Activated CD4-positive, alpha-beta T cell treated with anti-CD3 and anti-CD28 coated beads for 1 hour (primary cell): ENCODE data around the gene ART4.

Source experiments
- DNase-seq: peaks from one replicate; pipeline ENCODE4 v3.0.0-alpha.2; 2020

Gene ART4, protein sequence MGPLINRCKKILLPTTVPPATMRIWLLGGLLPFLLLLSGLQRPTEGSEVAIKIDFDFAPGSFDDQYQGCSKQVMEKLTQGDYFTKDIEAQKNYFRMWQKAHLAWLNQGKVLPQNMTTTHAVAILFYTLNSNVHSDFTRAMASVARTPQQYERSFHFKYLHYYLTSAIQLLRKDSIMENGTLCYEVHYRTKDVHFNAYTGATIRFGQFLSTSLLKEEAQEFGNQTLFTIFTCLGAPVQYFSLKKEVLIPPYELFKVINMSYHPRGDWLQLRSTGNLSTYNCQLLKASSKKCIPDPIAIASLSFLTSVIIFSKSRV

DNA sequence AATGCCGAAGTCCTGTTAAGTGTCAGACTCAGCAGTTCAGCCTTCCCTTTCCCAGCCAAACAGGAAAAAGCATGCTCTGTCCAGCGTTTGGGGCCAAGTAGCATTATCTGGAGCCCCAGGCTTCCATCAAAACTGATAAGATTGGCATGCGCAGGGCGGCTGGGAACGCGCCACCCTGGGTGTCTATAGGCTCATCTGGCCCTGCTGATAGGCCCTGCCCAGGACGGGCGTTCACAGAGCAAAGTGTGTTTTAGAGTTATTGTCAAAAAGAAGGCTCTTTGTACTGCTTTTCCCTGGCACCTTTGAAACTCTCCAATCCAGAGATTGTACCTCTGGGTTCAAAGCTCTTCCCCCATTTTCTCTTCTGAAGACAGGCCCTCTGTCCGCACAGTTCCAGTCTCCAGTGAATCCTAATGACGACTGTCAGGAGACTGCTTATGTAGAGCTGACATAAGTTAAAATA is at the start of gene ART4:
Gene ART4, minus strand, starts transcription at position 102 of the 463 bp plus-strand sequence. CDS start 413 bp downstream, outside the sequence.
- no peak for DNase-seq

DNA sequence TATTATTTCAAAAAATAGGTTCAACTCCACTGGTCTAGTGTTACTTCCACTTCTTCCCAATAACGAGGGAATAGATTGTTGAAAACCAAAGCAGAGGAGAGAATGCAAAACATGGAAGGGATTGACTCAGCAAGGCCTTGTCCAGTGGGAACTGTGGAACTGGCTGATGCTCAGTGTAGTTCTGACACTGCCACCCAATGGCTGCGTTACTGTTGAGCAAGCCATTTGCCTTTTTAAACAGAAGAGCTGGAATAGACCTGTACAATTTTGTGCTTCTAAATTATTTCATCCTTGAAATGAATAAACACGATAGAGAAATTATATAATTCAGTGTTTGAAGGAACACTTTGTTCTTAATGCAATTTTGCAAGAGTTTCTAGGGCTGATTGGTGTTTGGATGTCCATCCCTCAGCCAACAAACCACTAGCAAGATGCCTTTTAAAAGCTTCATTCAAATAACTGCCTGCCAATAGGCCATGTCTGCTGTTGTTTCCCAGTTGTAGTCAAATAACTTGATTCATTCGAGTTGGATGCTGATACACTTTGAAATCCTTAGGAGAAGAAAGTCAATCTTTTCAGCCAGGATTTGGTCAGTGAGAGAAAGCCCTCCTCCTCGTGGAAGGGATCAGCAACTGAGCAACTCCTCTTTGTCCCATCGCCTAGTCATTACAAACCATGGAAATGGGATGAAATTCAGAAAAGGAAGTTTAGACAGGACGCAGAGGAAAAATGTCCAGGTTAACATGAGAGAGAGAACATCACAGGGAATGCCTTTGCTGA is 49.6 kb upstream of the ART4 start:
- DNase-seq: no peak

DNA sequence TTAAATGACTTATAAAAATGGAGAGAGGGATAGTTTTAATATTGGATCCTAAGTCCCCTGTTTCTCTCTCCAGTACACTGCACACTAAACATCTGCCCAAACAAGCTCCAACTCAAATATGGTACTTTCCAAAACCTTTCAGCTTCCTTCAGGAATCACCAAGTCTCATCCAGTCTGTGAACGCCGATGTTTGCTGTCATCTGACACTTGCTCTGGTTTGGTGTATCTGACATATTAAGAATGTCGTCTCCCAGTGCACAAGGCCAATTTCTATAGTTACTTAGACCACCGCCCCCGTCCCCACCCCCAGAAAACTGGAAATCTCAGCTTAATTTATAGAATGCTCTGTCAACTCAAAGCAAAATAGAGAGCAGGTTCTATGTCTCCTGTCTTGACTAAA is 47.4 kb upstream of the ART4 start:
- no peak for DNase-seq

DNA sequence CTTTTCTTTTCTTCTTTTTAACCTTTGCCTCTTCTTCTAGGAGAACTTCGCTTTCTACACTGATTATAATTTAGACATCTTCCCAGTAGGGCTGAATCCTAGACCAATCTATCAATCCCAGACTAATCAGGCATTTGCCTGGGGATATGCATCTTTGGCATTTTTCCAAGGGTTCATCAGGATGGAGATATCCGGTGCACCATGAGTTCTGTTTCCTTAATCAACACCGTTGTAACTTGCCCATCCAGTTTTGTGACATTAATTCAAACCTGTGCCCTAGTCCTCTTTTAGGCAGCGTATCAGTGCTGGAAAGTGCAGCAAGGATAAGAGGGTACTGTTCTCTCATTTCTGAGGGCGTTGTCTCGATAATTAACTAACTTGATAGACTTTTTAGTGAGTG is 42.9 kb upstream of the ART4 start:
- DNase-seq: no peak

DNA sequence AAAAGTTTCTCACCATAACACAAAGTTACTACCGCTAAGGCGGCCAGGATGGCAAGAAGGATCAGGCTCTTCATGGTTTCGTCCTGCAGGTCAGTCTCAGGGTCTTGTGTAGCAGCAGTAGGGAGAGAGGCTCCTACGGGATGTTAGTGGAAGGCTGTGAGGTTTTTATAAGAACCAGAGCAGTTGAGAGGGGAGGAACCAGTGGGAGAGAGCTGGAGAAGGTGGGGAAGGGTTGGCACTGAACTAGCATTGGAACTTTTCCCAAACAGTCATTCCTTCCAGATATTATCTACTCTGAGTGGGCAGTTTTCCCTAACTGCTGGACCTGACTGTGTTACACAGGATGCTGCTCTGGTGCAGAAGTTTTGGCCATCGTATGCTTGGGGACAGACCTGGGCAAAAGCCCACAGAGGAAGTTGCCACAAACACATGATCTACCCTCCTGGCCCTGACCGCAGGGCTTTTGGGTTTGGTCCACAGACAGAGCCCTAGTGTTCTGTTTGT is 42.4 kb upstream of the ART4 start, which contains the start of gene MGP:
Gene MGP, minus strand, starts transcription at position 137 of the 504 bp plus-strand sequence. Its CDS starts 63 bp downstream, at position 74.
- no peak for DNase-seq

DNA sequence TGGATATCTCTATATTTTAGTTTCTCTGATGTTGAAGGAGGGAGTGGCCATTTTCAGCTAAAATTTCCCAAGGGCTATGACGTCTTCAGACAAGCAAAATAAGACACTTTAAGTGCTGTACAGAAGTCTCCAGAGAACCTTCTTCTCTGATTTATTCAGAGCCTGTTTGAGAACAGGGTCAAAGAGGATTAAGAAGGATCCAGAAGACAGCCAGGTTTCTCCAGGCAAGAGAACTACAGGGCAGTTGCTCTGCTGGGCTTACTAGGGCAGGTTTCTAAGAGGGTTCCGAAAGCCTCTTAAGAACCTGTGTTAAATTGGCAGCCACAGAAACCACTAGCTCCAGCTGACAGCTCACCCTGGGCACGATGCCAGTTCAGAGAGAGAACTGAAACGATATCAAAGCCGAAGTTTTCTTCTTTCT is 41.1 kb upstream of the ART4 start:
- peak; percentile 73 for DNase-seq

DNA sequence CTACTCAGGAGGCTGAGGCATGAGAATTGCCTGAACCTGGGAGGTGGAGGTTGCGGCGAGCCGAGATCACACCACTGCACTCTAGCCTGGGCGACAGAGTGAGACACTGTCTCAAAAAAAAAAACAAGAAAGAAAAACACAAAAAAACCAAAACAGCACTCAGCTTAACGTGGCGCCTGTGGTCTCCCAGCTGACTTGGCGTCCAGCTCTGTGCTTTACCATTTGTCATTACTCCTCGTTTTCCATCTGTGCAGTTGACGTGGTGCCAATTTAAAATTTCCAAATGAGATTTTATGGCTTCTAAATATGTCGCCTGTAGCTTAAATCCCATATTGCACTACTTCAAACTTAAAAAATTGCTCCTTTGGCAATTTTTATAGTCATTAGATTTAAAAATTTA is 40.4 kb upstream of the ART4 start:
- no peak for DNase-seq

DNA sequence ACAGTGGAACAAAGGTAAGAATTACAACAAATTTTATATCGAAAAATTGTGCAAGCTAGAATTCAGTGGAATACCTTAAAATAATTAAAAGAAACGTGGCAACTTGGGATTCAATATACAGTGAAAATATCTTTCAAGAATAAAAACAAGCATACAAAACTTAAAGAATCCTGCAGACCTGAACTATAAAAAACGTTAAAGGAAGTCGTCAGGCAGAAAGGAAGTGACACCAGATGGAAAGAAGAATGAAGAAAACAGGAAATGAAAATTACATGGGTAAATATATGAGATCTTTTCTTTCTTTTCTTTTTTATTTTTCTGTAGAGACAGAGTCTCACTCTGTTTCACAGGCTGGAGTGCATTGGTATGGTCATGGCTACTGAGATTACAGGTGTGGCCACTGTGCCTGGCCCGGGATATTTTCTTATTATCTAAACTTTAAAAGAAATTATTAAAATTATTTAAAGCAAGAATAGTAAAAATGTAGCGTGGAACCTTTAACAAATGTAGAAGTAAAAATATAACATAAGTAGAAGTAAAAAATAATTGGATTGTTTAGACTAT is 37.6 kb upstream of the ART4 start:
- DNase-seq: no peak

DNA sequence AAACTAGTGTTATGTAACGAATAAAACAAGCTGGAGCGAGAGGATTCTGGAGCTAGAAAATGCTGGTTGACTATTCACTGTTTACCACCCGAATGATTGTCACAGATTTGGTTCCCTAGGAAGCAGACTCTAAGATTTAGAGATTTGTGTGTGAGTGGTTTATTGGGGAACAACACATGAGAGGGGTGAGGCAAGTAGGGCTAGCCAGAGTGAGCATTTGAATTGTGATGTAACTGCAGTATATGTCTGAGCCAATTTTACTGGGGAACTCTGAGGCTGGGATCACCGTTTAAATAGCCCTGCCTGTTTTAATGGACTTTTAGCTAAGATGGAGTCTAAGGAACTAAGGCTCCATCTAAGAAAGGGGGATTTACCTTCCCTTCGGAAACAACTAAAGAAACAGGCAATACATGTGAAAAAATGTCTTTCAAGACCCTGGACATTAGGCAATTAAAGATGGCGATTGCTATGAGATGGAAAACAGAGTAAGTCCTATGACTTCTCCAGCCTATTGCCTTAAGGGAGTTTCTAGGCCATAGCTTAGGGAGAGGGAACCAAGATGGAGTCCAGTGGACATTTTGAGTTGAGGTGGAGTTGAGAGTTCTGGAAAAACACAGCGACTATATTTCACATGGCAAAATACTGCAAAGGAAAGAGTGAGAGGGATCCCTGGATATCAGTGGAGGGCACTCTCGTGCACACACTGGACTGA is 36.1 kb upstream of the ART4 start:
- no peak for DNase-seq

DNA sequence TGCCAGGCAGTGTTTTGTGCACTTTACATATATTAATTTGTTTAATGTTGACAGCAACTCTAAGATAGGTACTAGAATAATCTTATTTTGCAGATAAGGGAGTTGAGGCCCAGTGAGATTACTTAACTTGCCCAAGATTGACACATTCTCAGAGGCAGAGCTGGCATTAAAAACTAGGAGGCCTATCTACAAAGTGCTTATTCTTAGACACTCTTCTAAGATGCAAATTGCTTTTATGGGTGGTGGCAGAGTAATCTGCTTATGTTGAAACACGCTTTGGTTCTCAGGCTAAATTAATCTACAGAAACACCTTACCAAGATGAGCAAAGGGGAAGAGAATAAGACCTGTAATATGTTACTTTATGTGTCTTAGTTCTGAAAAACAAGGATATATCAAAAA is 35.2 kb upstream of the ART4 start:
- DNase-seq: no peak

DNA sequence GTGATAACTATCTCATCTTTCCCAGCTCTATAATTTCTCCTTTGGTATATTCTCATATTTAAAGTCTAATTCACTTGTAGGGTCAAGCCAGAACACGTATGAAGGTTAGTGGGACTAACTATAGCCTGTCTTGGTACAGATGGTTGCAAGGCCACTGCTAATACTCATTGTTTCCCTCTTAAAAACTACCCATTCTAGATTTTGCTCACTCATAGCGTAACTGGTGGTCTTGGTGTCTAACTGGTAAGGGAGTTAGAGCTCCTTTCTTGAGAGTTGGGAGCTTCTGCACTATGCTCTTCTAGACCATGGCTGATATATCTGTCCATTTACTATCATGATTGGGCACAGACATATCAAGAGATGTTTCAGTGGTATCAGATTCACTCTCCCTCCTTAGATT is 33.5 kb upstream of the ART4 start:
- no peak for DNase-seq

DNA sequence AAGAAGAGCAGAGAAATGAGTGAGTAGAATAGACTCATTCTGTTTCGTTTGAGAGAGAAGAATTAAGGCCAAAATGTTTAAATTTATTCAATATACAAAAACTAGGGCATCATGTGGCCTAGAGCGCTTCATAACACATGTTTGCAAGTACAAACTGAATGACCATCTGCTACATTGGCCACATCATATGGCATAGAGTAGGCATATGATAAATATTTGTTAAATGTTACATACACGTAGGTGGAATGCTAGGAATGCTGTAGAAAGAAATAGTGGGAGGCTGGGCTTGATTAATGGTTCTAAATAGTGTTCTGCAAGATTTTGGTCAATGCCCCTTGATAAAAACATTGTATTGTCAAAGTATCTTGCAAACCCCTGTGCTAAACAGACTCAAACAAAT is 31.6 kb upstream of the ART4 start:
- DNase-seq: no peak

DNA sequence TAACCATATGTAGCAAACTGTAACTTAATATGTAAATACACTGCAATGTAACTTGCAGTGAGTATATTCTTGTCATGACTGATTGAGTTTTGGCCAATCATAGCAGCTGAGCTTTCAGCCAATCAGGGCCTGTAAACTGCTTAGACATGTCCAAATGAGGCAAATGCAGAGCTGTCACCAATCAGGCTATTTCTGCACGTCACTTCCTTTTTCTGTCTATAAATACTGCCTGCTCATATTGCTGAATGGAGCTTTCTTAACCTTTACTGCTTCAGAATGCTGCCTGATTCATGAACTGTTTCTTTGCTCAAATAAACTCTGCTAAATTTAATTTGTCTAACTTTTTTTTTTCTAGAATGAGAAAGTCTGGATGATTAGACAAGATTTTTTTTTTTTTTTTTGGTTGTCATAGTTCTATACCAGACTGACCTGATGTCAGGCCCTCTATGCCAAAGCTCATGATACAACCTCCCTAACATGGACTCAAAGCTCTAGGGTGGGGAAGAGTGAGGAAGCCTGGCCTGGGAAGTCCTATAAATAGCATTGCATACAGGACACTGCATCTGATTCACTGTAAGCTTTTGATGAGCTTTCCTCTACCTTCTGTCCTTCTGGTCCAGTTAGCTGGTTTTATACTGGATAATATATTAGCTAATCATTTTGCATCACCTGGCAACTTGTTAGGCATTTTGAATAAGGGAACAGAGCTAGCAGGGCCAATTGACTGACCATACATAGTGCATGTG is 30.3 kb upstream of the ART4 start:
- no peak for DNase-seq

DNA sequence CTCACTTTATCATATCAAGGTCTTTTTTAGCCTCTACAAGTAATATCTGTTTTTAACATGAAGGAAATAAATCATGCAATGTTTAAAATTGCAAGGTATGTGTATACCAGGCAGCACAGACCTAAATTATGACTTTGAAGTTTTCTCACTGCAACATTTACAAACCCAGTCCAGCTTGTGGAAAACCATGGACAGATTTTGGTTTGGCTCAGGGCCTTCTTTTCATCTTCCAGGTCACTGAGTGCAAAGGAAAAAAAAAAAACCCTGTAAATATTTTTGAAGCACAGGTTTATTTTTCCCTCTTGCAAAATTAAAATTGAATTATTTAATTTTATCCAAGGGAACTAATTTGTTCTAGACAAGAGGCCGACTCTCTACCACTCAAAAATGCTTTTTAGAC is 28.6 kb upstream of the ART4 start:
- no peak for DNase-seq

DNA sequence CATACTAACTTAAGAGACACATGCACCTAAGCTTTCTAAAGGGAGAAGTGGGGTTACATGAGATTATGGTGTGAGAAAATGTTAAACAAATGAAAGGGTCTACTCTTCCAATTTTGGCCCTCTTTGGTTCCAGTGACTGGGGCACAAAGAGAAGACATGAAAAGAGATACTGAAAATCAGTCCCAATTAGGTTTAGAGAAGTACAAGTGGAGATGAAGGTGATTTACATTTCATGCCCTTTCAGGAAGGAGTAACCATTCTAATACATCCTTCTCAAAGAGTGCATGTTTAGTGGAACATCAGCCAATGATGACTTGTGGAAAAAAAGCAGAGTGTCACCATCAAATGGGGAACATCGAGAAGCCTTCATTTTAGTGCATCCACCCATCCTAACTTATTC is 27.9 kb upstream of the ART4 start:
- no peak for DNase-seq

DNA sequence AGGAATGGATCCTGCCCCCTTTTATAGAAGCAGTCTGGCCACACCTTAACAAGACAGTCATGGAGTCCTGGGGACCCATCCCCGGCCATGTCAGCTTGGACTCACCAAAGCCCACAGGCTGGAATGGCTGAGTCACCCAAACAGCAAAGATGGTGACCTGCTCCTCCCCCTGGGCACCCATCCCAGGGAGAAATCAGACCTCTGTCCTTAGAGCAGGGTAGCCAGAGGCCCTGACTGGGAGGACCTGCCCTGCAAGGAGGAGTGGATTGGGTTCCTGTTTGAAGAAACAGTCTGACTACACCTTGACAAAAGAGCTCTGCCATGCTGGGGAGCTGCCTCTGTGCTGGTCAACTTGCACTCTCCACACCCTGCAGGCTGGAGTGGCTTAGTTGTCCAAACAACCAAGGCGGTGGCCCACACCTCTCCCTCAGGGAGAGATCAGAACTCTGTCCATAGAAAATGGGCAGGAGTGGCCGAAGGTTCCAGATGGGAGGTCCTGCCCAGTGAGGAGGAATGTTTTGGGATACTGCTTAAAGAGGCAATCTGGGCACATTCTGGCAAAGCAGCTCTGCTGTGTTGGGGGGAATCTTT is 25.7 kb upstream of the ART4 start:
- DNase-seq: no peak

DNA sequence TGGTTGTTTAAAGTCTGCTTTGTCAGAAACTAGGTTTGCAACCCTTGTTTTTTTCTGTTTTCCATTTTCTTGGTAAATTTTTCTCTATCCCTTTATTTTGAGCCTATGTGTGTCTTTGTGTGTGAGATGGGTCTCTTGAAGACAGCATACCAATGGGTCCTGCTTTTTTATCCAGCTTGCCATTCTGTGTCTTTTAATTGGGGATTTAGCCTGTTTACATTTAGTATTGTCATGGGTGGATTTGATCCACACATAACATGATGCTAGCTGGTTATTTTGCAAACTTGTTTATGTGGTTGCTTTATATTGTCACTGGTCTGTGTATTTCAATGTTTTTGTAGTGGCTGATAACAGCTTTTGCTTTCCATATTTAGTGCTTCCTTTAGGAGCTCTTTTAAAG is 17.2 kb upstream of the ART4 start:
- DNase-seq: no peak

DNA sequence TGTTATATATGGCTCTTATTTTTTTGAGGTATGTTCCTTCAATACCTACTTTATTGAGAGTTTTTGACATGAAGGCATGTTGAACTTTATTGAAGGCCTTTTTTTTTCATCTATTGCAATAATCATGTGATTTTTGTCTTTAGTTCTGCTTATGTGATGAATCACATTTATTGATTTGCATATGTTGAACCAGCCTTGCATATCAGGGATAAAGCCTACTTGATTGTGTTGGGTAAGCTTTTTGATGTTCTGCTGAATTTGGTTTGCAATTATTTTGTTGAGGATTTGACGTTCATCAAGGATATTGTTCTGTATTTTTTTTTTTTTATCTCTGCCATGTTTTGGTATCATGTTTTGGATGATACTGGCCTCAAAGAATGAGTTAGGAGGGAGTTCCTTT is 15.2 kb upstream of the ART4 start:
- DNase-seq: no peak

DNA sequence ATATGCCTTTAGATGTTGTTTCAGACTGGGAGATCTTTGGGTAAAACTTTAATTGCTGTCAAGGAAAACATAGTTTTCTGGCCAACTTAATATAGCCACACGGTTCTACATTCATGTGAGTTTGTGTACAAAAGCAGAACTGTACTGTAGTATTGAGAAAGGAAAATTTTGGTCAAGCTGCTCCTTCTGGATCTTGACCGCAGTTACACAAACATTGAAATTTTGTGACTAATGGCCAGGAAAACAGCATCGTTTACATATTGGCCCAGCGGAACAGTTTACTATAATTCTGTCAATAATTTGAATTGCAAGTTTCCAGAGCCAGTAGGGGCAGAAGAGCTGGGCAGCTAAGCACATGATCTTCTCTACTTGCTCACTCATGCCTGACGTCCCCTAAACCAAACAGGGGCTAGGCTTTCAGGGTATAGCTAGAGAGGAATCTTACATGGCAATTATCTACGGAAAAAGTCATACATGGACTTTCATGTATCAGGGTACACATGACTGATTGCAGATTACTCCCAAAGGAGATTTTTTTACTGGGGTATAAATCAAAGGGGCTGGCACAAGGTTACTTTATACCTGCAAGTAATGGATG is 11.4 kb upstream of the ART4 start:
- DNase-seq: no peak

DNA sequence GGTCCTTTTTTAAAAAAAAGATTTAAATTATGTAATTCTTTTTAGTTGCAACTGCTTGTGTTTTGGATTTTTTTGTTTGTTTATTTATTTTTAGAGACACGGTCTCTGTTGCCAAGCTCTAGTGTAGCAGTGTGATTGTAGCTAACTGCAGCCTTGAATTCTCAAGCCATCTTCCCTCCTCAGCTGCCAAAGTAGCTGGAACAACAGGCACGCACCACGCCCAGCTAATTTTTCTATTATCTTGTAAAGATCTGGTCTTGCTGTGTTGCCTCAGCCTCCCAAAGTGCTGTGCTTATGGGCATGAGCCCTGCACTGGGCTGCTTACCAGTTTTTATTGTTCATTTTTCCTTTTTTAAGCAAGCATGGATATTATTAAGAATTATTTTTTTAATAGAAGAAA is 10.6 kb upstream of the ART4 start:
- no peak for DNase-seq

DNA sequence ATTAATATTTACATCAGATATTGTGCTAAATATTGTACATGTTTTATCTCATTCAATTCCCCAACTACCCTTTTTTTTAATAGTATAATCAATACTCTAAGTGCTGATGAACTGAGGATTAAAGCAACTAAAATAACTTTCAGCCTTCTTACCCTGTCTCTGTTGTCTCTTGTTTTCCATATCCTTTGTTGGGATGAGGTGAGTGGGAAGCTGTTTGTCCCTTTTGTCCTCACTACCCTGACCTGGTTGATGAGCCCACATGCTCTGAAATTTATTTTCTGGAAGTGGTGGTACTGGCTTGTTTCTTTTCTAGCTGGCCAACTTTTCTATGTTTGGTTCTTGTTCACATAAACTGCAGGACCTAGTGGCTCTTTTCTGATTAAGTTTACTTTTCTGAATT is 9.6 kb upstream of the ART4 start:
- no peak for DNase-seq
